DND-41 (cell line): Measurements from ENCODE around the gene SPPL2B.
A peak's percentile ranks its signal among the peaks of the same experiment; 100 is the strongest.

Source experiments
- ATAC-seq: fragments of 200-7000 bp; cut with Tn5 transposase; 3 replicates; pipeline ENCODE4 v1.9.1; 2021; ENCODE audit warnings: low read depth; ENCODE audit not compliant: insufficient read depth
- DNase-seq: peaks from one replicate; pipeline ENCODE4 v3.0.0-alpha.2; 2020
- H2AFZ ChIP-seq: 2 replicates; pipeline ENCODE4 v1.6.0; 2012; ENCODE audit warnings: low read depth, low read length
- H3K27ac ChIP-seq: 2 replicates; pipeline ENCODE4 v1.5.1; 2012; ENCODE audit warnings: low read length, inconsistent platforms
- H3K27me3 ChIP-seq: fragments of 200-600 bp; sonication (generic); 2 replicates; pipeline ENCODE4 v1.6.0; 2012; ENCODE audit warnings: low read length, mild to moderate bottlenecking, inconsistent platforms; ENCODE audit not compliant: insufficient read depth, poor library complexity
- H3K36me3 ChIP-seq: 2 replicates; pipeline ENCODE4 v1.5.1; 2012; ENCODE audit warnings: low read length, inconsistent platforms; ENCODE audit not compliant: insufficient read depth
- H3K4me1 ChIP-seq: 2 replicates; pipeline ENCODE4 v1.5.1; 2012; ENCODE audit warnings: mild to moderate bottlenecking, low read length; ENCODE audit not compliant: insufficient read depth
- H3K4me2 ChIP-seq: 2 replicates; pipeline ENCODE4 v1.6.0; 2012; ENCODE audit warnings: mild to moderate bottlenecking, moderate library complexity, low read length, inconsistent platforms; ENCODE audit not compliant: insufficient read depth
- H3K4me3 ChIP-seq, 2 experiments: fragments of 200-600 bp in 1 of 2; shearing (Covaris generic) in 1 of 2; 2 replicates each; pipeline ENCODE4 v1.5.1; 2012 to 2016; ENCODE audit warnings: inconsistent platforms in 2 of 2, low read length in 2 of 2, mild to moderate bottlenecking in 2 of 2, low read depth in 1 of 2, moderate library complexity in 1 of 2
- H3K79me2 ChIP-seq: 2 replicates; pipeline ENCODE4 v1.6.0; 2012; ENCODE audit warnings: low read length, inconsistent platforms; ENCODE audit not compliant: insufficient read depth
- H3K9ac ChIP-seq: 2 replicates; pipeline ENCODE4 v1.6.0; 2012; ENCODE audit warnings: low read depth, mild to moderate bottlenecking, inconsistent platforms, low read length, moderate library complexity
- H3K9me3 ChIP-seq: 2 replicates; pipeline ENCODE4 v1.5.1; 2012; ENCODE audit warnings: low read length, moderate library complexity, mild to moderate bottlenecking, inconsistent platforms; ENCODE audit not compliant: insufficient read depth, severe bottlenecking
- H4K20me1 ChIP-seq: 2 replicates; pipeline ENCODE4 v1.6.0; 2012; ENCODE audit warnings: low read length; ENCODE audit not compliant: insufficient read depth
- EZH2 ChIP-seq: IDR thresholded peaks from 3 replicates; pipeline ENCODE4 v1.6.1; 2012; ENCODE audit warnings: borderline replicate concordance, low read depth, mild to moderate bottlenecking, moderate library complexity, low read length, inconsistent platforms; ENCODE audit not compliant: severe bottlenecking
- TF ChIP-seq, protein P1 (sequence below): IDR thresholded peaks from 2 replicates; pipeline ENCODE4 v1.5.1; 2012; ENCODE audit warnings: borderline replicate concordance, low read length, moderate library complexity, mild to moderate bottlenecking; ENCODE audit not compliant: poor library complexity, severe bottlenecking; ENCODE audit errors: extremely low read depth

Gene SPPL2B

GRCh38 chr19:2331601-2332246, 3.2 kb downstream of the SPPL2B start:
- no peaks in the 10 kb centered on the region for H3K9me3 ChIP-seq
- peaks cover 41% of the 10 kb centered on the region for H4K20me1 ChIP-seq
- H2AFZ ChIP-seq = no peak overlapping the region
- H3K9ac ChIP-seq = peak overlapping the region; percentile 99
- DNase-seq (peak; percentile 30), ATAC-seq (no peak)
- H3K4me3 ChIP-seq = peak overlapping the region in 1 of 2 experiments; percentile 43; a peak in 2 of 4 replicates
- H3K36me3 ChIP-seq = peaks cover 39% of the 10 kb centered on the region
- no peaks in the 10 kb centered on the region for H3K27me3 ChIP-seq
- H3K4me2 ChIP-seq = peak overlapping the region; percentile 90
- peaks cover 62% of the 10 kb centered on the region for H3K4me1 ChIP-seq
- peak overlapping the region; percentile 92 for H3K27ac ChIP-seq
- H3K79me2 ChIP-seq = peaks cover 97% of the 10 kb centered on the region
- TF ChIP-seq, protein P1, sequence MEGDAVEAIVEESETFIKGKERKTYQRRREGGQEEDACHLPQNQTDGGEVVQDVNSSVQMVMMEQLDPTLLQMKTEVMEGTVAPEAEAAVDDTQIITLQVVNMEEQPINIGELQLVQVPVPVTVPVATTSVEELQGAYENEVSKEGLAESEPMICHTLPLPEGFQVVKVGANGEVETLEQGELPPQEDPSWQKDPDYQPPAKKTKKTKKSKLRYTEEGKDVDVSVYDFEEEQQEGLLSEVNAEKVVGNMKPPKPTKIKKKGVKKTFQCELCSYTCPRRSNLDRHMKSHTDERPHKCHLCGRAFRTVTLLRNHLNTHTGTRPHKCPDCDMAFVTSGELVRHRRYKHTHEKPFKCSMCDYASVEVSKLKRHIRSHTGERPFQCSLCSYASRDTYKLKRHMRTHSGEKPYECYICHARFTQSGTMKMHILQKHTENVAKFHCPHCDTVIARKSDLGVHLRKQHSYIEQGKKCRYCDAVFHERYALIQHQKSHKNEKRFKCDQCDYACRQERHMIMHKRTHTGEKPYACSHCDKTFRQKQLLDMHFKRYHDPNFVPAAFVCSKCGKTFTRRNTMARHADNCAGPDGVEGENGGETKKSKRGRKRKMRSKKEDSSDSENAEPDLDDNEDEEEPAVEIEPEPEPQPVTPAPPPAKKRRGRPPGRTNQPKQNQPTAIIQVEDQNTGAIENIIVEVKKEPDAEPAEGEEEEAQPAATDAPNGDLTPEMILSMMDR = no peak
- TF ChIP-seq EZH2 = no peak

DNA sequence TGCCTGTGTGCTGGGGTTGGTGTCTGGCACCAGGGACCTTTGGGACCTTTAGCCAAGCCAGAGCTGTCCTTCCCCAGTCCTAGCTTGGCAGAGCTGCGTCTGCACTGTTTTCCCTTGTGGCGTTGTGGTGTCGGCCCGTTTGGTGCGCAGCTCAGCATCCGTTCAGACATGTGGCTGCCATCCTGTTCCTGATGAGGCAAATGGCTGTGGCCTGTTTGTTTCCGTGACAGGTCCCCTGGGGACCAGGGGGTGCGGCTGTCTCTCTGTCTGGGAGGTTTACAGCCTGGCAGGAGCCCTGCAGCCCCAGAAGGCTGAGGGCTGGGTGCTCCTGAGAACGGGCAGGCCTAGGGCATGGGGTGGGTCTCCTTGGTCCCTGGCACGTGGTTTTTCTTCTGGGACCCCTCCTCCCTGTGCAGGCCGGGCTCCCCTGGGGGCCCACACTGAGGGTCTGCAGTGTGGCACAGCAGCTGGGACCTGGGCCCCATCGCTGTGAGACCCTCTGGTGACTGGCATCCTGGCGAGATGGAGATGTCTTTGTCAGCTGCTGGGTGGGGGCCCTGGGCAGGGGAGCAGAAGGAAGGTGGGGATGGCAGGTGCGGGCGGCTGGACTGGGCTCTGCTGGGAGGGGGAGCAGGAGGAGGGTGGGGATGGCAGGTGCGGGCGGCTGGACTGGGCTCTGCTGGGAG, 4.0 kb downstream of the SPPL2B start:
- DNase-seq (peak; percentile 88), ATAC-seq (peak; percentile 70)
- Histone ChIP-seq H4K20me1 (peaks cover 45% of the 10 kb centered on the region), H3K9ac (peak overlapping the region; percentile 99), H3K4me3 (peak overlapping the region in 1 of 2 experiments; percentile 43; a peak in 2 of 4 replicates), H3K27ac (peak overlapping the region; percentile 92), H3K36me3 (peaks cover 42% of the 10 kb centered on the region), H3K27me3 (no peaks in the 10 kb centered on the region), H3K79me2 (peaks cover 97% of the 10 kb centered on the region), H3K4me2 (peak overlapping the region; percentile 90), H3K9me3 (no peaks in the 10 kb centered on the region), H3K4me1 (peaks cover 54% of the 10 kb centered on the region), H2AFZ (no peak overlapping the region)
- TF ChIP-seq, protein P1 = no peak

- Histone ChIP-seq H2AFZ (no peak overlapping the region), H3K4me2 (no peak overlapping the region), H4K20me1 (peaks cover 52% of the 10 kb centered on the region), H3K4me1 (peaks cover 50% of the 10 kb centered on the region), H3K79me2 (peaks cover 97% of the 10 kb centered on the region), H3K9me3 (no peaks in the 10 kb centered on the region), H3K27ac (peak overlapping the region; percentile 63), H3K36me3 (peaks cover 48% of the 10 kb centered on the region), H3K4me3 (no peak overlapping the region), H3K9ac (peak overlapping the region; percentile 21; the same call in 1 of the 2 replicates), H3K27me3 (no peaks in the 10 kb centered on the region)
- ATAC-seq (no peak), DNase-seq (peak; percentile 49)
- no peak for TF ChIP-seq EZH2
- TF ChIP-seq, protein P1 = no peak
These were observed 4.7 kb downstream of the SPPL2B start for GRCh38 chr19:2333027-2333806.
